Measurements from ENCODE around the gene MRAS. TPM values are rescaled to one million over a fixed set of nuclear protein-coding genes. Genes with fewer than 3 reads are reported as not detected.

MRAS gene
- total RNA-seq, 1 donor from 2014 or later: 79.4 TPM

DNA sequence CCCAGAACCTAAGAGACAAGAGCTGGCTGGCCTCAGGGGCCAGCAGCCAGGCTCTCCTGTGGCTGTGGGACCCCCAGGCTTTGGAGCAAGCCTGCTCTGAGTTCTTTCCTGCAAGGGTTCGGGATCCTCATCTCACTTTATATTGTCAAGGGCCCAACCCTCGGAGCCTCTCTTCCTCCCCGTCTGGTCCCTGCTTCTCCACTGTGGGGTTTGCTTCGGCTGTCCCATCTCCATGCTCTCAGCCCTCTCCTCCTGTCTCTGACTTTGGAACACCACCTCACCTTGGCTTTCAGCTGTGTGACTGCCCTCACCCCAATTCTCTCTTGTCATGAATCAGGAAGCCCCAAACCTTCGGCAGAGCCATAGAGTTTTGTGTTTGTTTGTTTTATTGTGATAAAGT is 30.0 kb downstream of the MRAS start:
- peaks cover 19% of the 10 kb centered on the region for H3K4me1 ChIP-seq
- DNase-seq (no peak), ATAC-seq (no peak)
- no peaks in the 10 kb centered on the region for H3K36me3 ChIP-seq
- H3K27me3 ChIP-seq: no peaks in the 10 kb centered on the region
- TF ChIP-seq, protein P1, sequence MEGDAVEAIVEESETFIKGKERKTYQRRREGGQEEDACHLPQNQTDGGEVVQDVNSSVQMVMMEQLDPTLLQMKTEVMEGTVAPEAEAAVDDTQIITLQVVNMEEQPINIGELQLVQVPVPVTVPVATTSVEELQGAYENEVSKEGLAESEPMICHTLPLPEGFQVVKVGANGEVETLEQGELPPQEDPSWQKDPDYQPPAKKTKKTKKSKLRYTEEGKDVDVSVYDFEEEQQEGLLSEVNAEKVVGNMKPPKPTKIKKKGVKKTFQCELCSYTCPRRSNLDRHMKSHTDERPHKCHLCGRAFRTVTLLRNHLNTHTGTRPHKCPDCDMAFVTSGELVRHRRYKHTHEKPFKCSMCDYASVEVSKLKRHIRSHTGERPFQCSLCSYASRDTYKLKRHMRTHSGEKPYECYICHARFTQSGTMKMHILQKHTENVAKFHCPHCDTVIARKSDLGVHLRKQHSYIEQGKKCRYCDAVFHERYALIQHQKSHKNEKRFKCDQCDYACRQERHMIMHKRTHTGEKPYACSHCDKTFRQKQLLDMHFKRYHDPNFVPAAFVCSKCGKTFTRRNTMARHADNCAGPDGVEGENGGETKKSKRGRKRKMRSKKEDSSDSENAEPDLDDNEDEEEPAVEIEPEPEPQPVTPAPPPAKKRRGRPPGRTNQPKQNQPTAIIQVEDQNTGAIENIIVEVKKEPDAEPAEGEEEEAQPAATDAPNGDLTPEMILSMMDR (IDR thresholded peaks at IDR 0.05): no peak
- H3K4me3 ChIP-seq: no peak overlapping the region
- intact Hi-C loops (cut with DNase I): no loop called here
- H3K27ac ChIP-seq: no peak overlapping the region
- H3K9me3 ChIP-seq: no peaks in the 10 kb centered on the region

DNA sequence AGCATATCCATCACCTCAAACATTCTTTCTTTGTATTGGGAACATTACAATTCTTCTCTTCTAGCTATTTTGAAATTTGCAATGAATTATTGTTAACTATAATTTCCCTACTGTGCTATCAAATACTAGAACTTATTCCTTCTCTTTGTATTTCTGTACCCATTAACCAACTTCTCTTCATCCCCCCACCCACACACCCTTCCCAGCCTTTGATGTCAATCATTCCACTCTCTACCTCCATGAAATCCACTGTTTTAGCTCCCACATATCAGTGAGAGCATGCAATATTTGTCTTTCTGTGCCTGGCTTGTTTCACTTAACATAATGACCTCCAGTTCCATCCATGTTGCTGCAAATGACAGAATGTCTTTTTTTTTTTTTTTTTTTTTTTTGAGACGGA is 30.6 kb downstream of the MRAS start:
- H3K36me3 ChIP-seq: no peaks in the 10 kb centered on the region
- H3K27ac ChIP-seq: no peak overlapping the region
- no peaks in the 10 kb centered on the region for H3K9me3 ChIP-seq
- ATAC-seq (no peak), DNase-seq (no peak)
- intact Hi-C loops (cut with DNase I): no loop called here
- H3K27me3 ChIP-seq: no peaks in the 10 kb centered on the region
- H3K4me1 ChIP-seq: peaks cover 19% of the 10 kb centered on the region
- TF ChIP-seq, protein P1 (IDR thresholded peaks at IDR 0.05): no peak
- H3K4me3 ChIP-seq: no peak overlapping the region

DNA sequence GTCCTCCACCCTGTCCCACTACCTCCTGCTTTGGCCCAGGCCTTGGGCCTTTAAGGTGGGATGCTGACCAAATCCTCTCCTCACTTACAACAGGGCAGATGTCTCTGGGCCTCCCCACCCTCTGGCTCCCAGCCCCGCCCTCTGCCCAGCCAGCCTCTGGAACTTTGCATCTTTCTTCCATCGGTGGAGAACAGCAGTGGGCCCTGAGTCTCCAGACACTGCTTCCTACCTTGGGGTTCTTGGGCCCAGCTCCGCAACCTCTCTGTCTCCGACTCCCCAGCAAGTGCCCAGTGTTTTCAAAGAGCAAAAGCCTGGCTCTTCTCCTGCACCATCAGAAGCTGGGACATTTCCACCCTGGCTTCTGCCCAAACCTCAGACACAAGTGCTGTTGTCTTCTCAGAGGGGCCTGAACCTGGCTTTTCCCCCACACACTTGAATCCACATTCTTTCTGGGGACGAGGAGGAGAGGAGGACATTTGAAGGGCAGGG is 33.1 kb downstream of the MRAS start:
- peak; percentile 37 for ATAC-seq
- Histone ChIP-seq H3K4me1 (peaks cover 19% of the 10 kb centered on the region), H3K36me3 (no peaks in the 10 kb centered on the region), H3K9me3 (no peaks in the 10 kb centered on the region), H3K27me3 (no peaks in the 10 kb centered on the region), H3K4me3 (no peak overlapping the region), H3K27ac (peak overlapping the region; percentile 79)
- intact Hi-C loops (cut with DNase I): no loop called here
- TF ChIP-seq, protein P1 (IDR thresholded peaks at IDR 0.05): no peak
- peak; percentile 57 for DNase-seq

DNA sequence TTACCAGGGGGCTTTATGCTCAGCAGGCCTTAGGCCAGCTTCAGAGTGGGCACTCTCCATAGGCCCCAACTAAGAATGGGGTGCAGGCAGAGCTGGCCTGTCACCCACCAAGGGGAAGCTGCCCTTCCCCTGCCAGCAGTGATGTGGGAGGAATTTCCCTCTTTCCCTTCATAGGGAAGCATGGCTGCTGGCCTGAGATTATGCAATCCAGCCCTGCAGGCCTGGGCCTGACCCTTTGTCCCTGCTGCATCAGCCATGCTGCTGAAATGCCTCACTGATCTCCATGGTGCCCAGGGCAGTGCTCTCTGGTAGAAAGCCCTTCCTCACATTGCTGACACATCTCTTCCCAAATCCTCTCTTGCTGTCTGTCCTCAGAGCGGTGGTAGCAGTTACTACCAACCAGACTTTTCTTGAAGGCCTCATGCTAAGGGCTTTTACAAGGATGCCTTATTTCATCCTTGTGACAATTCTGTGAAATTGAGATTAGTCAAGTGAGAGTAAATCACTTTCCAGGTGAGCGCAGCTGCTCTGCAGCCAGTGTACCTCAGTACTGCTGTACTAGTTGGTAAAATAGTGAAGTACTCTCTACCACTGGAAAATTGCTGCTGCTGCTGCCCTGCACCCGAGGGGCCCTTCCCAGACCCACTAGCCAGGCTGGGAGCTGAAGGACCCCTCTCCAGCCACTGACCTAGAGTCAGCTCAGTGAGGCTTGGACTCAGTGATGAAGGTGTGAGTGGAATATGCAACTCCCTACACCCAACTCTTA is 33.8 kb downstream of the MRAS start:
- intact Hi-C loops (cut with DNase I): no loop called here
- TF ChIP-seq, protein P1 (IDR thresholded peaks at IDR 0.05): no peak
- Histone ChIP-seq H3K4me3 (no peak overlapping the region), H3K27me3 (no peaks in the 10 kb centered on the region), H3K27ac (peak overlapping the region; percentile 79), H3K4me1 (peaks cover 19% of the 10 kb centered on the region), H3K36me3 (no peaks in the 10 kb centered on the region), H3K9me3 (no peaks in the 10 kb centered on the region)
- ATAC-seq: peak; percentile 92
- peak; percentile 82 for DNase-seq

DNA sequence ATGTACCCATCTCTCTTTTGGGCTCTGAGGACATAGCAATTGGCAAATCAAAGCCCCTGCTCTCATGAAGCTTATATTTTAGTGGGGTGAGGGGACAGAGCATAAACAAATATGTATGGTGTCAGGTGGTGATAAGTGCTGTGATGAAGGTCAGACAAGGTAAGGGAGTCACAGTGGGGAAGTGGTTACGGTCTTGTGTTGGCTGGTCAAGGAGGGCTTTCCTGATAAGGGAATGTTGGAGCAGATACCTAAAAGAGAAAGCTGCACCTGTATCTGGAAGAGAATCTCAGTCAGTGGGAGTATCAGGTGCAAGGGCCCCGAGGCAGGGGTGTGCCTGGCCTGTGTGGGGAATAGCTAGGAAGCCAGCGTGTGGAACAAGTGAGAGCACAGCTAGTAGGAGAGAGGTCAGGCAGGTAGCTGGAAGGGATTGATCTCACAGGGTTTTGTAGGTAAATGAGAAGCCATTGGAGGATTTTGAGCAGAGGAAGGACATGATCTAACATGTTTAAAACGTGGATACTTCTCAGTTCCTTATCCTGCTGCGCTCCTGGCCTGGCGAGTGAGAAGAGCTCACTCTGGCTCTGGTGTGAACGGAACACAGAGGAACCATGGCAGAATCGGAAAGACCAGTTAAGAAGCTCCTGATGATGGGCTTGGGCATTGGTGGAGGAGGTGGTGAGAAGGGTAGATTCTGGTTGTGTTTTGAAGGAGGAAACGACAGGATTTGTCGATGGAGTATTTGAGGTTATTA is 35.5 kb downstream of the MRAS start:
- H3K4me3 ChIP-seq: no peak overlapping the region
- intact Hi-C loops (cut with DNase I): no loop called here
- no peak overlapping the region for H3K27ac ChIP-seq
- H3K4me1 ChIP-seq: peaks cover 19% of the 10 kb centered on the region
- H3K36me3 ChIP-seq: no peaks in the 10 kb centered on the region
- H3K9me3 ChIP-seq: no peaks in the 10 kb centered on the region
- H3K27me3 ChIP-seq: no peaks in the 10 kb centered on the region
- TF ChIP-seq, protein P1 (IDR thresholded peaks at IDR 0.05): no peak
- DNase-seq (peak; percentile 34), ATAC-seq (no peak)
